Effector memory CD8-positive, alpha-beta T cell (primary cell): Measurements from ENCODE around the gene SKOR1.

Experiments used
- ATAC-seq: fragments of 150-1000 bp; cut with Tn5 transposase; replicated peaks from 2 replicates; pipeline ENCODE4 v1.10.0; 2021; ENCODE audit warnings: mild to moderate bottlenecking, moderate library complexity
- DNase-seq, 3 experiments: peaks; one replicate each; pipeline ENCODE4 v3.0.0; 2021
- H3K27ac Mint-ChIP-seq, 2 donors: one replicate each; pipeline ENCODE4 v1.8.0; 2022; ENCODE audit warnings: mild to moderate bottlenecking in 2 of 2, mixed read lengths in 2 of 2, moderate library complexity in 2 of 2
- H3K27me3 Mint-ChIP-seq, 2 donors: one replicate each; pipeline ENCODE4 v1.8.0; 2022; ENCODE audit warnings: mixed read lengths in 2 of 2
- H3K36me3 Mint-ChIP-seq: one replicate; pipeline ENCODE4 v1.8.0; 2022; ENCODE audit warnings: mild to moderate bottlenecking, moderate library complexity, mixed read lengths; ENCODE audit not compliant: insufficient read depth
- H3K4me1 Mint-ChIP-seq, 2 donors: one replicate each; pipeline ENCODE4 v1.8.0; 2022; ENCODE audit warnings: low read depth in 2 of 2, mixed read lengths in 2 of 2
- H3K4me3 Mint-ChIP-seq, 2 donors: one replicate each; pipeline ENCODE4 v1.8.0; 2022; ENCODE audit warnings: mild to moderate bottlenecking in 2 of 2, mixed read lengths in 2 of 2, moderate library complexity in 2 of 2
- H3K9me3 Mint-ChIP-seq, 2 donors: one replicate each; pipeline ENCODE4 v1.8.0; 2022; ENCODE audit warnings: mixed read lengths in 2 of 2

The SKOR1 gene

DNA sequence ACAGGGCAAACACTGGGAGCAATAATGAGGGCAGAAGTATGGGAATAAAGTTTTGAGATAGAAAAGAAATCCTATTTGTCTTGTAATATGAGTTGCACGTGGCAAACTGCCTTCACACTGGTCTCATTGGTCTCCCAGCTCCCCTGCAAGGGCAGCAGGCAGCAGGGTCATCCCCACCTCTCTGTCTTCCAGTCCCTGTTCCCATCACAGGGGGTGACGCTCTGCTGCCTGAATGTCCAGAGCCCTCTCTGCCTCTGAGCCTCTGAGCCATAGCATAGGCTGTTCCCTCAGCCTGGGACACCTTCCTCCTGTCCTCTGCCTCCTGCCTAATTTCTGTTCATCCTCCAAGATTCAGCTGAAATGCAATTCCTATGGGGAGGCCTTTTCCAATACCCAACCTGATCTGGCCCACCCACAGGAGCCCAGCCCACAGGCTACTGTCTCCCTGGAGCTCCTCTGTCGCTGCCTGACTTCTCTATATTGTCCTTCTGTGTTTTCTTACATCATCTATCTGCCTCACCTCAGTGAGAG, 12.1 kb upstream of the SKOR1 start:
- Mint-ChIP-seq H3K4me3 (no peak overlapping the region), H3K27me3 (peaks cover 7 to 27% of the 10 kb centered on the region in 2 donors), H3K27ac (no peak overlapping the region), H3K4me1 (peaks cover 2 to 4% of the 10 kb centered on the region in 2 donors), H3K9me3 (no peaks in the 10 kb centered on the region), H3K36me3 (peaks cover 1% of the 10 kb centered on the region)
- ATAC-seq: no peak
- DNase-seq: no peak

GRCh38 chr15:67815036-67815592, 10.2 kb upstream of the SKOR1 start:
- Mint-ChIP-seq H3K4me1 (peaks cover 4% of the 10 kb centered on the region in 2 donors), H3K27ac (no peak overlapping the region), H3K36me3 (peaks cover 3% of the 10 kb centered on the region)

GRCh38 chr15:67816668-67817067, 8.6 kb upstream of the SKOR1 start:
- Mint-ChIP-seq H3K27me3 (peaks cover 39 to 62% of the 10 kb centered on the region in 2 donors), H3K4me1 (peaks cover 11 to 14% of the 10 kb centered on the region in 2 donors), H3K27ac (no peak overlapping the region), H3K36me3 (peaks cover 3% of the 10 kb centered on the region), H3K4me3 (no peak overlapping the region), H3K9me3 (no peaks in the 10 kb centered on the region)
- DNase-seq: no peak
- no peak for ATAC-seq

More at GRCh38 chr15:67815036-67815592, 10.2 kb upstream of the SKOR1 start:
- no peaks in the 10 kb centered on the region for H3K9me3 Mint-ChIP-seq
- H3K27me3 Mint-ChIP-seq: peaks cover 23 to 47% of the 10 kb centered on the region in 2 donors
- no peak for DNase-seq
- ATAC-seq: no peak
- no peak overlapping the region for H3K4me3 Mint-ChIP-seq

- Mint-ChIP-seq H3K36me3 (peaks cover 3% of the 10 kb centered on the region), H3K27me3 (peaks cover 49 to 73% of the 10 kb centered on the region in 2 donors), H3K27ac (no peak overlapping the region), H3K4me1 (peaks cover 17 to 22% of the 10 kb centered on the region in 2 donors), H3K9me3 (no peaks in the 10 kb centered on the region), H3K4me3 (no peak overlapping the region)
- DNase-seq (no peak), ATAC-seq (no peak)
Measured at GRCh38 chr15:67818464-67818863, 6.8 kb upstream of the SKOR1 start.

DNA sequence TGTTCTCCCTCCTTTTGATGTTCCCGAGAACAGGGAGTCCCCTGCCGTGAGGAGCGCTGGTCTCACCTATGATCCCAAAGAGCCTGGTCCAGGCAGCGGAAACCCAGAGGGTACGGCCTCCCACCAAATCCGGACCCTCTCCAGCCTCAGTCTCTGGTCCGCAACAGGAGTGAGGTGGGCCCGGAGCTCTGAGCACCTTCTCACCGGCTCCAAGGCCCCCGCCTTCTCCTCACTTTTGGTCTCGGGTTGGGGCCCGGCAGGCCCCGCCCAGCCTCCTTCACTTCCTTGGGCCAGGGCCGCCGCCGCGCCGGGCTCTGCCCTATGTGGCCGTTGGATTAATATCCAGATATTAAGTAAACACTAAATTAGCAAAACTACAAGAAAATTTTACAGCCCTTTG, 5.7 kb upstream of the SKOR1 start:
- no peaks in the 10 kb centered on the region for H3K9me3 Mint-ChIP-seq

GRCh38 chr15:67820122-67820991, 5.0 kb upstream of the SKOR1 start:
- Mint-ChIP-seq H3K27ac (no peak overlapping the region), H3K4me3 (no peak overlapping the region), H3K27me3 (peaks cover 63 to 90% of the 10 kb centered on the region in 2 donors), H3K4me1 (peaks cover 26 to 33% of the 10 kb centered on the region in 2 donors), H3K9me3 (no peaks in the 10 kb centered on the region), H3K36me3 (peaks cover 3% of the 10 kb centered on the region)
- no peak for ATAC-seq
- DNase-seq: no peak

More for the DNA sequence above, 5.7 kb upstream of the SKOR1 start:
- no peak overlapping the region for H3K27ac Mint-ChIP-seq
- no peak overlapping the region for H3K4me3 Mint-ChIP-seq
- peaks cover 26 to 32% of the 10 kb centered on the region in 2 donors for H3K4me1 Mint-ChIP-seq
- ATAC-seq (no peak), DNase-seq (no peak)
- H3K27me3 Mint-ChIP-seq: peaks cover 60 to 83% of the 10 kb centered on the region in 2 donors
- peaks cover 3% of the 10 kb centered on the region for H3K36me3 Mint-ChIP-seq

- Mint-ChIP-seq H3K4me1 (peaks cover 31 to 39% of the 10 kb centered on the region in 2 donors), H3K27ac (peak overlapping the region in 1 of 2 donors; percentile 13), H3K4me3 (peak overlapping the region; percentile 58 to 67), H3K36me3 (peaks cover 9% of the 10 kb centered on the region), H3K27me3 (peaks cover 72 to 99% of the 10 kb centered on the region in 2 donors), H3K9me3 (no peaks in the 10 kb centered on the region)
- DNase-seq (peak in 1 of 3 experiments; percentile 11), ATAC-seq (peak; percentile 42)
Measured at GRCh38 chr15:67820992-67821783, 4.1 kb upstream of the SKOR1 start.

DNA sequence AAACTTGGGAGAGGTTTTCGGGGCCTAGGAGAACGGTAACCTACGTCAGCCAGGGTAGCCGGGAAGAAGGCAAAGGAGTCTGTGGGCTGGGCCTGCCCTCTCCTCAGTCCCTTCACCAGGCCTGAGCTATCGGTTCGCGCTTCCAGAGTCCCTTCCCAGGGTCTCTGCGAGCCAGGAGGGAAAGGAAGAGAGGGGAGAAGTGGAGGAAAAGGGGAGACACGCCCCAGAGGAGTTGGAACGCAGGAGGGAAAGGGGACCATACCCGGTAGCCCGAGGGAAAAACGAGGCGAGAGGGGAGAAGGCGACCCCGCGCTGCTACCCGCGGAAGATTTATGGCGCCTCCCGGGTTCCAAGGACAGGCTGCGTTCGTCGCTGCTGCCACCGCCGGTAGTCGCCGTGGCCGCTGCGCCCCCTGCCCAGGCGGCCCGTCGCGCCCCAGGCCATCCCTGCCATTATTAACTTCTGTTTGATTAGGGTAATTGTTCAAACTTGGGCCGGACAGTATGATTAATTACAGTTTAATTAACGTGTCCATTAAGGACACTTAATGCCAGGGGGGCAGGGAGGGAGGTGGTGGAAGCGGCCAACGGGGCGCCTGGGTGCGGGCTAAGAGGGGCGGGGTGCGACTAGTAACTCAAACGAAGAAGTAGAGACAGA, 3.4 kb upstream of the SKOR1 start:
- Mint-ChIP-seq H3K36me3 (peaks cover 12% of the 10 kb centered on the region), H3K4me3 (peak overlapping the region; percentile 58 to 67), H3K4me1 (peaks cover 33 to 42% of the 10 kb centered on the region in 2 donors), H3K27ac (peak overlapping the region in 1 of 2 donors; percentile 13), H3K27me3 (peaks cover 75 to 97% of the 10 kb centered on the region in 2 donors), H3K9me3 (no peaks in the 10 kb centered on the region)
- ATAC-seq (no peak), DNase-seq (no peak)

DNA sequence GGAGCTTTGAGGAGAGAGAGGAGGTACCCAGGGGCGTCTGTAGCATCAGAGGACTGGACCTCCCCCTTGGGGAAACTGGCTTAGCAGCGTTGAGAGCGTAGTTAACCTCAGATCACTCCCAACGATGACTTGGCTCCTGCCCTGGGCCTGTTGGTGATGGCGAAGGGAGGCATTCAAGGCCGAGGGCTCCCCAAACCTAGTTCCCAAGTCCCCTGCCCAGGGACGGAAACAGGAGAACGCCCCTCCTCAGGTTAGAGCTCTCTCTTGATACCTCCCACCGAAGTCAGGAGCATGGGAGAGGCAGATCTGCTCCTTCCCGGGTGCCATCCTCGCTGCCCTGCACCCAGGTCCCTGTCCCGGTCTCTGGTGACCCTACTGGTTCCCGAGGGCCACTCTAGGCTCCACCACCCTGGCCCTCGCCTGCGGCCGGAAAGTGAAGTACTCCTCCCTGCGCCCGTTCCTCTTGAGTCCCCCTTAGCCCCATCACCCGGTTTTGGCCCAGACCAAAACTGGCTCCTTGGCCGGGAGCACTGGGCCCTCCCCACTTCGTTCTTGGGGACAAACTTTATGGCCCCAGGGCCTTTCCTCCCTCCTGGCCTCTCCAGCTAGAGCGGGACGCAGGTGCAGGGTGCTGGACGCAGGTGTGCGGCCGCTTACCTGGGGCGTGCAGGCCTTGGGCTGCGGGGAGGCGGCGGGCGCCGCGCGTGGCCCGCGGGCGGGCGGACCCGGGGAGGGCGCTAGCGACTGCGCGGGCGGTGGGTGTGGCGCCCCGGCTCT, 2.6 kb upstream of the SKOR1 start:
- peaks cover 33 to 42% of the 10 kb centered on the region in 2 donors for H3K4me1 Mint-ChIP-seq
- no peaks in the 10 kb centered on the region for H3K9me3 Mint-ChIP-seq
- peak; percentile 30 for ATAC-seq
- H3K36me3 Mint-ChIP-seq: peaks cover 12% of the 10 kb centered on the region
- H3K27ac Mint-ChIP-seq: no peak overlapping the region
- peak overlapping the region; percentile 7 to 54 for H3K4me3 Mint-ChIP-seq
- H3K27me3 Mint-ChIP-seq: peaks cover 75 to 89% of the 10 kb centered on the region in 2 donors
- no peak for DNase-seq

DNA sequence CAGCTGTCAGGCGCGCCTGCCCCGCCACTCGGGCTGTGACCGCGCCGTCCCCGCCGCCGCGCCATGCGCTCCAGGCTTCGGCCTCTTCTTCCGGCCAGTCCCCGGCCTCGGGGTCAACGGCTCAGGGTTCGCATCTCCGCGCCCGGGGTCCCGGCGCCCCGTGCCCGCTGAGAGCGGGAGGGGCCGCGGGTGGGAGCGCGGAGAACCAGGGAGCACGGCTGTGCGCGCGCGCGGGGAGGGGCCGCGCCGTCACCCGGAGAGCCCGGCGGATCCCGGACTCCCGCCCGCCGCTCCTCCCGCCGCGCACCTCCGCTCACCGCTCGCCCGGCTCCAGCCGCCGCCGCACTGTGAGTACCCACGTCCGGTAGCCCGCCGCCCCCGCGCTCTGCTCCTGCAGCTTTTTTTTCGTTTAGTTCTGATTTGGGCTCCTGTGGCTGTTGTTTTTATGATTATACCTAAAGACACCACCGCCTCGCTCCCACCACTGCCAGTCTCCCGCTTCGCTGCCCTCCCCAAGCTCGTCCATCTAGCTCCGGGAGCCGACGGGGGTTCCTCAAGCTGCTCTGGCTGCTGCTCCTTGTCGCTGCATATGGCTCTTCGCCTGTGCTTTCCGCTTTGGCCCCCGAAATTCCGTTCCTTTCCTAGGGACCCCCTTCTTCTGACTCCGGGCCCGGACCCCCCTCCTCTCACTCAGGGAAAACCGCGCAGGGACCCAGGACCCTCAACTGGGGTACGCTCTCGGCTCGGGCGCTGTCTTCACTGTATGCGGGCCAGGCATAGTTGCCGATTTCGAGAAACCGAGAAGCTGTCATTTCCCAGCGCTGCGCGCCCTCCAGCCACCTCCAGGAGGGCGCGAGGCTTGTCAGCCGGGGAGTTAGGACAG, 1.8 kb upstream of the SKOR1 start:
- H3K4me3 Mint-ChIP-seq: peak overlapping the region; percentile 82 to 83
- H3K4me1 Mint-ChIP-seq: peaks cover 33 to 44% of the 10 kb centered on the region in 2 donors

GRCh38 chr15:67824197-67824968, 926 bp upstream of the SKOR1 start:
- Mint-ChIP-seq H3K4me1 (peaks cover 33 to 47% of the 10 kb centered on the region in 2 donors), H3K36me3 (peaks cover 9% of the 10 kb centered on the region), H3K4me3 (peak overlapping the region; percentile 82 to 83), H3K9me3 (no peaks in the 10 kb centered on the region), H3K27ac (no peak overlapping the region), H3K27me3 (peaks cover 77 to 89% of the 10 kb centered on the region in 2 donors)
- ATAC-seq: no peak
- DNase-seq: no peak

More for the DNA sequence above, 1.8 kb upstream of the SKOR1 start:
- Mint-ChIP-seq H3K27me3 (peaks cover 75 to 89% of the 10 kb centered on the region in 2 donors), H3K36me3 (peaks cover 9% of the 10 kb centered on the region), H3K27ac (no peak overlapping the region), H3K9me3 (no peaks in the 10 kb centered on the region)
- ATAC-seq: peak; percentile 23
- DNase-seq: no peak
